ENCODE results near the gene SHE.

The SHE gene

GRCh38 chr1:154468535-154469250 is 33.5 kb downstream of the SHE start:
- Histone ChIP-seq H3K36me3 (ENCODE audit: control insufficient read depth, insufficient read depth, low read length) (peaks cover 4% of the 10 kb centered on the region), H3K9ac (ENCODE audit: low read length) (no peak overlapping the region), H3K4me1 (ENCODE audit: control insufficient read depth, insufficient read depth, low read length) (peaks cover 25% of the 10 kb centered on the region), H3K27me3 (ENCODE audit: control insufficient read depth, insufficient read depth, low read length) (no peaks in the 10 kb centered on the region), H3K4me3 (ENCODE audit: low read length) (no peak overlapping the region), H3K9me3 (ENCODE audit: control insufficient read depth, low read length) (no peaks in the 10 kb centered on the region)

DNA sequence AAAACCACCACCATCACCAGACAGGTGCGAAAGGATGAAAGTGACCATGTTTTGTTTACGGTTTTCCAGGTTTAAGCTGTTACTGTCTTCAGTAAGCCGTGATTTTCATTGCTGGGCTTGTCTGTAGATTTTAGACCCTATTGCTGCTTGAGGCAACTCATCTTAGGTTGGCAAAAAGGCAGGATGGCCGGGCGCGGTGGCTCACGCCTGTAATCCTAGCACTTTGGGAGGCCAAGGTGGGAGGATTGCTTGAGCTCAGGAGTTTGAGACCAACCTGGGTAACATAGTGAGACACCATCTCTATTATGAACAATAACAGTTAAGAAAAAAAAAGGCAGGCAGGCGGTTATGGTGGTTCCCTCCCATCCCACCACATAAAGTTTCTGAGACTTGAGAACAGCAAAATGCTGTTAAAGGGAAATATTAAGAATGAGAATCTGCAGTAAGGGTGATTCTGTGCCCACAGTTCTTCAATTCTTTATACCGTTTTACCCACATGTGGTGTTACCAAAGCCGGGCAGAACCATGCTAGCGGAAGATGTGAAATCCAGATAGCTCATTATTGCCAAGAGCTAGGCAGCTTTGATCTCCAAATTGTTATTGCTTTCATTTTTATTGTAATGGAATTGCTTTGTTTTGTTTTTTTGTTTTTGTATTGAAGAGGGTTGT is 34.6 kb downstream of the SHE start:
- Histone ChIP-seq H3K27me3 (ENCODE audit: control insufficient read depth, insufficient read depth, low read length) (no peaks in the 10 kb centered on the region), H3K9ac (ENCODE audit: low read length) (no peak overlapping the region), H3K4me3 (ENCODE audit: low read length) (no peak overlapping the region), H3K36me3 (ENCODE audit: control insufficient read depth, insufficient read depth, low read length) (peaks cover 4% of the 10 kb centered on the region), H3K4me1 (ENCODE audit: control insufficient read depth, insufficient read depth, low read length) (peaks cover 28% of the 10 kb centered on the region), H3K9me3 (ENCODE audit: control insufficient read depth, low read length) (no peaks in the 10 kb centered on the region)

DNA sequence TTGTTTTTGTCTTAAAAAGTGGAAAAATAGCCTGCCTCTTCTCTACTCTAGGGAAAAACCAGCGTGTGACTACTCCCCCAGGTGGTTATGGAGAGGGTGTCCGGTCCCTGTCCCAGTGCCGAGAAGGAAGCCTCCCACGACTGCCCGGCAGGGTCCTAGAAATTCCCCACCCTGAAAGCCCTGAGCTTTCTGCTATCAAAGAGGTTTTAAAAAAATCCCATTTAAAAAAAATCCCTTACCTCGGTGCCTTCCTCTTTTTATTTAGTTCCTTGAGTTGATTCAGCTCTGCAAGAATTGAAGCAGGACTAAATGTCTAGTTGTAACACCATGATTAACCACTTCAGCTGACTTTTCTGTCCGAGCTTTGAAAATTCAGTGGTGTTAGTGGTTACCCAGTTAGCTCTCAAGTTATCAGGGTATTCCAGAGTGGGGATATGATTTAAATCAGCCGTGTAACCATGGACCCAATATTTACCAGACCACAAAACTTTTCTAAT is 35.2 kb downstream of the SHE start:
- no peak overlapping the region for H3K4me3 ChIP-seq (ENCODE audit: low read length)
- no peak overlapping the region for H3K9ac ChIP-seq (ENCODE audit: low read length)
- H3K36me3 ChIP-seq (ENCODE audit: control insufficient read depth, insufficient read depth, low read length) = peaks cover 4% of the 10 kb centered on the region
- H3K27me3 ChIP-seq (ENCODE audit: control insufficient read depth, insufficient read depth, low read length) = no peaks in the 10 kb centered on the region
- H3K9me3 ChIP-seq (ENCODE audit: control insufficient read depth, low read length) = no peaks in the 10 kb centered on the region
- H3K4me1 ChIP-seq (ENCODE audit: control insufficient read depth, insufficient read depth, low read length) = peaks cover 28% of the 10 kb centered on the region

DNA sequence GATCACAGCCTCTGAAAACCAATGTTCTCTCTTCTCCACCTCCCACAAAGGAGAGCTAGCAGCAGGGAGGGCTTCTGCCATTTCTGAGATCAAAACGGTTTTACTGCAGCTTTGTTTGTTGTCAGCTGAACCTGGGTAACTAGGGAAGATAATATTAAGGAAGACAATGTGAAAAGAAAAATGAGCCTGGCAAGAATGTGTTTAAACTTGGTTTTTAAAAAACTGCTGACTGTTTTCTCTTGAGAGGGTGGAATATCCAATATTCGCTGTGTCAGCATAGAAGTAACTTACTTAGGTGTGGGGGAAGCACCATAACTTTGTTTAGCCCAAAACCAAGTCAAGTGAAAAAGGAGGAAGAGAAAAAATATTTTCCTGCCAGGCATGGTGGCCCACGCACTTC is 36.0 kb downstream of the SHE start:
- Histone ChIP-seq H3K4me3 (ENCODE audit: low read length) (no peak overlapping the region), H3K36me3 (ENCODE audit: control insufficient read depth, insufficient read depth, low read length) (peaks cover 4% of the 10 kb centered on the region), H3K27me3 (ENCODE audit: control insufficient read depth, insufficient read depth, low read length) (no peaks in the 10 kb centered on the region), H3K9me3 (ENCODE audit: control insufficient read depth, low read length) (no peaks in the 10 kb centered on the region), H3K9ac (ENCODE audit: low read length) (no peak overlapping the region), H3K4me1 (ENCODE audit: control insufficient read depth, insufficient read depth, low read length) (peaks cover 28% of the 10 kb centered on the region)

DNA sequence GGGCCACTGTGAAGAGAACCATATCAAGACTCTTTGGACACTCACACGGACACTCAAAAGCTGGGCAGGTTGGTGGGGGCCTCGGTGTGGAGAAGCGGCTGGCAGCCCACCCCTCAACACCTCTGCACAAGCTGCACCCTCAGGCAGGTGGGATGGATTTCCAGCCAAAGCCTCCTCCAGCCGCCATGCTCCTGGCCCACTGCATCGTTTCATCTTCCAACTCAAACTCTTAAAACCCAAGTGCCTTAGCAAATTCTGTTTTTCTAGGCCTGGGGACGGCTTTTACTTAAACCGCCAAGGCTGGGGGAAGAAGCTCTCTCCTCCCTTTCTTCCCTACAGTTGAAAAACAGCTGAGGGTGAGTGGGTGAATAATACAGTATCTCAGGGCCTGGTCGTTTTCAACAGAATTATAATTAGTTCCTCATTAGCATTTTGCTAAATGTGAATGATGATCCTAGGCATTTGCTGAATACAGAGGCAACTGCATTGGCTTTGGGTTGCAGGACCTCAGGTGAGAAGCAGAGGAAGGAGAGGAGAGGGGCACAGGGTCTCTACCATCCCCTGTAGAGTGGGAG is 36.5 kb downstream of the SHE start:
- Histone ChIP-seq H3K9ac (ENCODE audit: low read length) (no peak overlapping the region), H3K4me3 (ENCODE audit: low read length) (no peak overlapping the region), H3K27me3 (ENCODE audit: control insufficient read depth, insufficient read depth, low read length) (no peaks in the 10 kb centered on the region), H3K9me3 (ENCODE audit: control insufficient read depth, low read length) (no peaks in the 10 kb centered on the region), H3K36me3 (ENCODE audit: control insufficient read depth, insufficient read depth, low read length) (peaks cover 4% of the 10 kb centered on the region), H3K4me1 (ENCODE audit: control insufficient read depth, insufficient read depth, low read length) (peaks cover 28% of the 10 kb centered on the region)

- no peak overlapping the region for H3K9ac ChIP-seq (ENCODE audit: low read length)
- H3K36me3 ChIP-seq (ENCODE audit: control insufficient read depth, insufficient read depth, low read length) = peaks cover 4% of the 10 kb centered on the region
- H3K27me3 ChIP-seq (ENCODE audit: control insufficient read depth, insufficient read depth, low read length) = no peaks in the 10 kb centered on the region
- H3K4me1 ChIP-seq (ENCODE audit: control insufficient read depth, insufficient read depth, low read length) = peaks cover 23% of the 10 kb centered on the region
- H3K4me3 ChIP-seq (ENCODE audit: low read length) = no peak overlapping the region
- no peaks in the 10 kb centered on the region for H3K9me3 ChIP-seq (ENCODE audit: control insufficient read depth, low read length)
These were observed 38.7 kb downstream of the SHE start for GRCh38 chr1:154463512-154463990.

DNA sequence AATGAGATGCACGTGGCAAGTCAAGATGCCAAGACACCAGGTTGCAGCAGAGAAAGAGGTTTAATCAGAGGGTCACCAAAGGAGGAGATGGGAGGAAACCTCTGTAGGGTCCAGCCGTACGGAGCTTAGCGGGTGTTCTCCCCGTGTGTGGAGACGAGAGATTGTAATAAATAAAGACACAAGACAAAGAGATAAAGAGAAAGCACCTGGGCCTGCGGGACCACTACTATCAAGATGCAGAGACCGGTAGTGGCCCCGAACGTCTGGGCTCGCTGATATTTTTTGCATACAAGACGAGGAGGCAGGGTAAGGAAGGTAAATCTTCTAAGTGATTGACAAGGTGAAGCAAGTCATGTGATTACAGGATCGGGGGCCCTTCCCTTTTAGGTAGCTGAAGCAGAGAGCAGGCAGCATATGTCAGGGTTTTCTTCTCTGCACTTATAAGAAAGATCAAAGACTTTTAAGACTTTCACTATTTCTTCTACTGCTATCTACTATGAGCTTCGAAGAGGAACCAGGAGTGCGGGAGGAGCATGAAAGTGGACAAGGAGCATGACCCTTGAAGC is 41.4 kb downstream of the SHE start:
- no peak overlapping the region for H3K9ac ChIP-seq (ENCODE audit: low read length)

GRCh38 chr1:154459080-154459479 is 43.1 kb downstream of the SHE start:
- H3K9ac ChIP-seq (ENCODE audit: low read length) = no peak overlapping the region
- H3K4me1 ChIP-seq (ENCODE audit: control insufficient read depth, insufficient read depth, low read length) = peaks cover 5% of the 10 kb centered on the region
- H3K27me3 ChIP-seq (ENCODE audit: control insufficient read depth, insufficient read depth, low read length) = no peaks in the 10 kb centered on the region
- H3K9me3 ChIP-seq (ENCODE audit: control insufficient read depth, low read length) = no peaks in the 10 kb centered on the region
- no peak overlapping the region for H3K4me3 ChIP-seq (ENCODE audit: low read length)
- H3K36me3 ChIP-seq (ENCODE audit: control insufficient read depth, insufficient read depth, low read length) = no peaks in the 10 kb centered on the region

More for the DNA sequence above, 41.4 kb downstream of the SHE start:
- H3K4me1 ChIP-seq (ENCODE audit: control insufficient read depth, insufficient read depth, low read length) = peaks cover 18% of the 10 kb centered on the region
- H3K36me3 ChIP-seq (ENCODE audit: control insufficient read depth, insufficient read depth, low read length) = no peaks in the 10 kb centered on the region
- no peaks in the 10 kb centered on the region for H3K9me3 ChIP-seq (ENCODE audit: control insufficient read depth, low read length)
- no peak overlapping the region for H3K4me3 ChIP-seq (ENCODE audit: low read length)
- no peaks in the 10 kb centered on the region for H3K27me3 ChIP-seq (ENCODE audit: control insufficient read depth, insufficient read depth, low read length)

DNA sequence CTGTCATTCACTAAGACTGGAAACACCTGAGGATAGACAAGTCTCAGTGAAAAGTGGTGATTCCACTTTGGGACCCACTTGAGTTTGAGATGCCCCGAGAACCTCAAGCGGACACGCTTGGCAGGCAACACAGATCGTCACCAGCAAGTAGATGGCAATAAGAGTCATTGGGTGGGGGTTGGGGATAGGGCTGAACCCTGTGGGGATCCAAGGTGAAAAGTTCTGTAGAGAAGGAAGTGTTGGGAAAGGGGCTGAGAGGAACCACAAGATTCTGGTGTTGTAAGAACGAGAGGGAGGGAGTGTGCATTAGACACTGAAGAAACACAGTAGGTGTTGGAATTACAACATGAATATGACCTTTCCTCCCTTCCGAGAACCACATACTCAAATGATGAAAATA is 45.6 kb downstream of the SHE start:
- Histone ChIP-seq H3K9ac (ENCODE audit: low read length) (no peak overlapping the region), H3K4me1 (ENCODE audit: control insufficient read depth, insufficient read depth, low read length) (no peaks in the 10 kb centered on the region), H3K9me3 (ENCODE audit: control insufficient read depth, low read length) (no peaks in the 10 kb centered on the region), H3K27me3 (ENCODE audit: control insufficient read depth, insufficient read depth, low read length) (no peaks in the 10 kb centered on the region), H3K36me3 (ENCODE audit: control insufficient read depth, insufficient read depth, low read length) (peaks cover 4% of the 10 kb centered on the region), H3K4me3 (ENCODE audit: low read length) (no peak overlapping the region)

DNA sequence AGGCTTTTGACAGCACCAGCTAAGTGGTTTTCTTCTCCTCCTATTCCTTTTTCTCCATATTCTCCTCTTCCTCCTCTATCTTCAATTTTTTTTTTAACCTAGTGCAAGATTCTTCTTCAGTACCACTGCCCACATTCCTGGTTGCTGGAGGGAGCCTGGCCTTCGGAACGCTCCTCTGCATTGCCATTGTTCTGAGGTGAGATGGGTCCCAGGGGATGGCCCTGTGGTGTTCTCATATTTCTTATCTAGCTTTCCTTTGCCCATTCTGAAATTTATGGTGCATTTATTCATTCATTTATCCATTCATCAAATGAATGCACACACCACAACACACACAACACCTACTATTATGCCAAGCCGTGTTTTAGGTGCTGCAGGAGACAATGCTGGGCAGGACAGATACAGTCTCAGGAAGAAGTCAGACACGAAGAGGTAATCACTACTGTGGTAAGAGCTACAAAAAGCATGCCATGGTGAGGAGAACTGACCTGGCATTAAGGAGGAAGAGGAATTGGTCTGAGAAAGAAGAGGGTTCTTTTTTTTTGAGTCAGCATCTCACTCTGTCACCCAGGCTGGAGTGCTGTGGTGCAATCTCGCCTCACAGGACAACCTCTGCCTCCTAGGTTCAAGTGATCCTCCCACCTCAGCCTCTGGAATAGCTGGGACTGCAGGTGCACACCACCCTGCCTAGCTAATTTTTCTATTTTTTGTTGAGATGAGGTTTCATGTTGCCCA is 47.7 kb downstream of the SHE start:
- no peaks in the 10 kb centered on the region for H3K27me3 ChIP-seq (ENCODE audit: control insufficient read depth, insufficient read depth, low read length)
- H3K36me3 ChIP-seq (ENCODE audit: control insufficient read depth, insufficient read depth, low read length) = peaks cover 11% of the 10 kb centered on the region
- no peaks in the 10 kb centered on the region for H3K9me3 ChIP-seq (ENCODE audit: control insufficient read depth, low read length)
- no peaks in the 10 kb centered on the region for H3K4me1 ChIP-seq (ENCODE audit: control insufficient read depth, insufficient read depth, low read length)
- H3K9ac ChIP-seq (ENCODE audit: low read length) = no peak overlapping the region
- no peak overlapping the region for H3K4me3 ChIP-seq (ENCODE audit: low read length)

- no peak overlapping the region for H3K9ac ChIP-seq (ENCODE audit: low read length)
These were observed 48.4 kb downstream of the SHE start for GRCh38 chr1:154453574-154454352.

More at GRCh38 chr1:154453574-154454352, 48.4 kb downstream of the SHE start:
- H3K27me3 ChIP-seq (ENCODE audit: control insufficient read depth, insufficient read depth, low read length) = no peaks in the 10 kb centered on the region
- H3K4me1 ChIP-seq (ENCODE audit: control insufficient read depth, insufficient read depth, low read length) = no peaks in the 10 kb centered on the region
- H3K36me3 ChIP-seq (ENCODE audit: control insufficient read depth, insufficient read depth, low read length) = peaks cover 11% of the 10 kb centered on the region
- no peak overlapping the region for H3K4me3 ChIP-seq (ENCODE audit: low read length)
- H3K9me3 ChIP-seq (ENCODE audit: control insufficient read depth, low read length) = no peaks in the 10 kb centered on the region

All from mucosa of stomach (tissue), 1 donor.